ENCODE results near the gene ZNF717. TPM values are rescaled to one million over a fixed set of nuclear protein-coding genes. Genes with fewer than 3 reads are reported as not detected.
"Not testable (repeated sequence)": the region's sequence is repeated elsewhere in the genome, so short reads cannot be mapped to it uniquely, and the experiment has no call there.

Gene ZNF717
- total RNA-seq, result 10 to 100 TPM; 11.6 to 17.2 TPM
- polyA plus RNA-seq, result 1 to 10 TPM; 1.4 to 5.9 TPM
- long read RNA-seq, donor 1, partial matches to known transcripts, result 1 of 10 reads
- long read RNA-seq, donor 1, other reads (novel, unspliced or antisense), result 7 of 10 reads
- long read RNA-seq, donor 2, partial matches to known transcripts, result 0 of 10 reads
- long read RNA-seq, donor 2, other reads (novel, unspliced or antisense), result 10 of 10 reads

GRCh38 chr3:75785081-75785755 is at the start of gene ZNF717:
Gene ZNF717 (minus strand): TSS chr3:75785549. CDS start chr3:75783362, 2,187 bp downstream.
- intact Hi-C loops (cut with DNase I), result not testable (repeated sequence)
- H3K27ac ChIP-seq (ENCODE audit: low read depth in 1 of 2, low read length in 2 of 2), result peak within 1 kb of the TSS in 1 of 2 donors; percentile 90

GRCh38 chr3:75831076-75831475 is 45.7 kb upstream of the ZNF717 start:
- H3K36me3 ChIP-seq (ENCODE audit: control insufficient read depth in 1 of 2, insufficient read depth in 2 of 2, low read length in 1 of 2); intact Hi-C loops (cut with DNase I); H3K4me1 ChIP-seq (ENCODE audit: control insufficient read depth in 1 of 2, insufficient read depth in 2 of 2, low read length in 2 of 2); H3K27ac ChIP-seq (ENCODE audit: low read depth in 1 of 2, low read length in 2 of 2); ATAC-seq (ENCODE audit: low FRiP score); DNase-seq; H3K27me3 ChIP-seq (ENCODE audit: control insufficient read depth in 1 of 2, insufficient read depth in 2 of 2, low read length in 1 of 2); H3K9me3 ChIP-seq (ENCODE audit: control insufficient read depth, low read length); H3K4me3 ChIP-seq (ENCODE audit: low read length in 2 of 2): not testable (repeated sequence)
- WGBS, 2 donors, result 25 to 36% methylated on average over 1 of the region's 1 CpG

More at GRCh38 chr3:75785081-75785755, at the start of gene ZNF717:
- not testable (repeated sequence) for H3K9me3 ChIP-seq (ENCODE audit: control insufficient read depth, low read length); H3K4me1 ChIP-seq (ENCODE audit: control insufficient read depth in 1 of 2, insufficient read depth in 2 of 2, low read length in 2 of 2); ATAC-seq (ENCODE audit: low FRiP score); H3K27me3 ChIP-seq (ENCODE audit: control insufficient read depth in 1 of 2, insufficient read depth in 2 of 2, low read length in 1 of 2); H3K36me3 ChIP-seq (ENCODE audit: control insufficient read depth in 1 of 2, insufficient read depth in 2 of 2, low read length in 1 of 2)
- peak; percentile 97 to 99 for DNase-seq
- WGBS, 2 donors, result 4% methylated on average over 46 to 52 of the region's 52 CpGs
- H3K4me3 ChIP-seq (ENCODE audit: low read length in 2 of 2), result peak within 1 kb of the TSS; percentile 52 to 82

GRCh38 chr3:75818019-75818418 is 32.7 kb upstream of the ZNF717 start:
- 49 to 51% methylated on average over 1 of the region's 1 CpG for WGBS, 2 donors
- H3K9me3 ChIP-seq (ENCODE audit: control insufficient read depth, low read length); DNase-seq; H3K4me1 ChIP-seq (ENCODE audit: control insufficient read depth in 1 of 2, insufficient read depth in 2 of 2, low read length in 2 of 2); intact Hi-C loops (cut with DNase I); H3K4me3 ChIP-seq (ENCODE audit: low read length in 2 of 2); H3K36me3 ChIP-seq (ENCODE audit: control insufficient read depth in 1 of 2, insufficient read depth in 2 of 2, low read length in 1 of 2); ATAC-seq (ENCODE audit: low FRiP score); H3K27ac ChIP-seq (ENCODE audit: low read depth in 1 of 2, low read length in 2 of 2); H3K27me3 ChIP-seq (ENCODE audit: control insufficient read depth in 1 of 2, insufficient read depth in 2 of 2, low read length in 1 of 2): not testable (repeated sequence)

GRCh38 chr3:75816287-75817180 is 31.2 kb upstream of the ZNF717 start:
- H3K4me1 ChIP-seq (ENCODE audit: control insufficient read depth in 1 of 2, insufficient read depth in 2 of 2, low read length in 2 of 2); intact Hi-C loops (cut with DNase I); DNase-seq; ATAC-seq (ENCODE audit: low FRiP score); H3K4me3 ChIP-seq (ENCODE audit: low read length in 2 of 2); H3K9me3 ChIP-seq (ENCODE audit: control insufficient read depth, low read length); H3K36me3 ChIP-seq (ENCODE audit: control insufficient read depth in 1 of 2, insufficient read depth in 2 of 2, low read length in 1 of 2); H3K27ac ChIP-seq (ENCODE audit: low read depth in 1 of 2, low read length in 2 of 2); H3K27me3 ChIP-seq (ENCODE audit: control insufficient read depth in 1 of 2, insufficient read depth in 2 of 2, low read length in 1 of 2): not testable (repeated sequence)
- WGBS, 2 donors, result 50 to 53% methylated on average over 9 of the region's 9 CpGs

- Histone ChIP-seq H3K4me1 (ENCODE audit: control insufficient read depth in 1 of 2, insufficient read depth in 2 of 2, low read length in 2 of 2) (no peaks in the 10 kb centered on the region), H3K36me3 (ENCODE audit: control insufficient read depth in 1 of 2, insufficient read depth in 2 of 2, low read length in 1 of 2) (no peaks in the 10 kb centered on the region), H3K27me3 (ENCODE audit: control insufficient read depth in 1 of 2, insufficient read depth in 2 of 2, low read length in 1 of 2) (no peaks in the 10 kb centered on the region), H3K4me3 (ENCODE audit: low read length in 2 of 2) (no peak overlapping the region), H3K27ac (ENCODE audit: low read depth in 1 of 2, low read length in 2 of 2) (no peak overlapping the region), H3K9me3 (ENCODE audit: control insufficient read depth, low read length) (no peaks in the 10 kb centered on the region)
- ATAC-seq (ENCODE audit: low FRiP score) (no peak), DNase-seq (no peak)
- intact Hi-C loops (cut with DNase I), result no loop called here
- WGBS, 2 donors, result 41 to 61% methylated on average over 3 of the region's 3 CpGs
These were observed 29.4 kb upstream of the ZNF717 start for GRCh38 chr3:75814797-75815196.

- Histone ChIP-seq H3K27ac (ENCODE audit: low read depth in 1 of 2, low read length in 2 of 2) (no peak overlapping the region), H3K36me3 (ENCODE audit: control insufficient read depth in 1 of 2, insufficient read depth in 2 of 2, low read length in 1 of 2) (peaks cover 0 to 1% of the 10 kb centered on the region in 2 donors), H3K4me1 (ENCODE audit: control insufficient read depth in 1 of 2, insufficient read depth in 2 of 2, low read length in 2 of 2) (no peaks in the 10 kb centered on the region), H3K4me3 (ENCODE audit: low read length in 2 of 2) (no peak overlapping the region), H3K9me3 (ENCODE audit: control insufficient read depth, low read length) (peaks cover 2% of the 10 kb centered on the region), H3K27me3 (ENCODE audit: control insufficient read depth in 1 of 2, insufficient read depth in 2 of 2, low read length in 1 of 2) (no peaks in the 10 kb centered on the region)
- intact Hi-C loops (cut with DNase I), result no loop called here
- DNase-seq, result no peak
- no peak for ATAC-seq (ENCODE audit: low FRiP score)
- 96 to 98% methylated on average over 16 of the region's 16 CpGs for whole genome bisulfite sequencing, 2 donors
These were observed 2.8 kb downstream of the ZNF717 start for GRCh38 chr3:75782506-75782905.

- Histone ChIP-seq H3K9me3 (ENCODE audit: control insufficient read depth, low read length) (peaks cover 2% of the 10 kb centered on the region), H3K36me3 (ENCODE audit: control insufficient read depth in 1 of 2, insufficient read depth in 2 of 2, low read length in 1 of 2) (peaks cover 0 to 1% of the 10 kb centered on the region in 2 donors), H3K4me3 (ENCODE audit: low read length in 2 of 2) (no peak overlapping the region), H3K4me1 (ENCODE audit: control insufficient read depth in 1 of 2, insufficient read depth in 2 of 2, low read length in 2 of 2) (no peaks in the 10 kb centered on the region), H3K27ac (ENCODE audit: low read depth in 1 of 2, low read length in 2 of 2) (no peak overlapping the region), H3K27me3 (ENCODE audit: control insufficient read depth in 1 of 2, insufficient read depth in 2 of 2, low read length in 1 of 2) (no peaks in the 10 kb centered on the region)
- ATAC-seq (ENCODE audit: low FRiP score) (no peak), DNase-seq (no peak)
- intact Hi-C loops (cut with DNase I), result no loop called here
- WGBS, 2 donors, result 82 to 86% methylated on average over 7 of the region's 7 CpGs
These were observed 4.1 kb downstream of the ZNF717 start for GRCh38 chr3:75781079-75781745.

GRCh38 chr3:75777742-75778141 is 7.6 kb downstream of the ZNF717 start:
- not testable (repeated sequence) for H3K36me3 ChIP-seq (ENCODE audit: control insufficient read depth in 1 of 2, insufficient read depth in 2 of 2, low read length in 1 of 2); ATAC-seq (ENCODE audit: low FRiP score)
- WGBS, 2 donors, result 92 to 93% methylated on average over 11 of the region's 11 CpGs

More at GRCh38 chr3:75777742-75778141, 7.6 kb downstream of the ZNF717 start:
- H3K4me3 ChIP-seq (ENCODE audit: low read length in 2 of 2); intact Hi-C loops (cut with DNase I); H3K27ac ChIP-seq (ENCODE audit: low read depth in 1 of 2, low read length in 2 of 2); H3K27me3 ChIP-seq (ENCODE audit: control insufficient read depth in 1 of 2, insufficient read depth in 2 of 2, low read length in 1 of 2); H3K4me1 ChIP-seq (ENCODE audit: control insufficient read depth in 1 of 2, insufficient read depth in 2 of 2, low read length in 2 of 2); H3K9me3 ChIP-seq (ENCODE audit: control insufficient read depth, low read length); DNase-seq: not testable (repeated sequence)
